K562 (cell line): ENCODE measurements around the gene CPSF7. TPM values are rescaled to one million over a fixed set of nuclear protein-coding genes. Genes with fewer than 3 reads are reported as not detected.

Experiments used
- ARID1B ChIP-seq: fragments of 450-650 bp; IDR thresholded peaks from 2 replicates; pipeline ENCODE4 v1.6.1; 2016; ENCODE audit warnings: antibody characterized with exemption, mild to moderate bottlenecking, inconsistent platforms
- ATF4 ChIP-seq: fragments of 450-650 bp; formaldehyde crosslinking; IDR thresholded peaks from 2 replicates; pipeline ENCODE4 v1.4.0; 2022; ENCODE audit warnings: mild to moderate bottlenecking, moderate library complexity
- BCOR ChIP-seq: fragments of 450-650 bp; IDR thresholded peaks from 2 replicates; pipeline ENCODE4 v1.6.1; 2016
- CREB1 ChIP-seq, 2 experiments: sonication (generic) in 1 of 2; formaldehyde crosslinking in 1 of 2; IDR thresholded peaks; 2 replicates each; pipeline versions ENCODE4 v1.6.1 to v1.8.0; 2012 to 2022; ENCODE audit warnings: inconsistent platforms in 1 of 2, mild to moderate bottlenecking in 1 of 2, missing genetic modification reagents in 1 of 2, moderate library complexity in 1 of 2
- CXXC5 ChIP-seq: fragments of 250-450 bp; sonication (Bioruptor Pico); IDR thresholded peaks from 2 replicates; pipeline ENCODE4 v1.8.0; 2022; ENCODE audit warnings: inconsistent platforms, mild to moderate bottlenecking, moderate library complexity
- ELF4 ChIP-seq: fragments of 450-650 bp; formaldehyde crosslinking; IDR thresholded peaks from 2 replicates; pipeline ENCODE4 v1.4.0; 2022; ENCODE audit warnings: missing genetic modification characterization
- HBP1 ChIP-seq: fragments of 450-650 bp; formaldehyde crosslinking; IDR thresholded peaks from 2 replicates; pipeline ENCODE4 v1.4.0; 2022; ENCODE audit warnings: missing genetic modification characterization
- HDAC2 ChIP-seq: fragments of 450-650 bp; IDR thresholded peaks from 2 replicates; pipeline ENCODE4 v1.6.1; 2016; ENCODE audit warnings: mild to moderate bottlenecking
- KLF13 ChIP-seq: fragments of 450-650 bp; IDR thresholded peaks from 2 replicates; pipeline ENCODE4 v1.6.1; 2016; ENCODE audit warnings: missing genetic modification characterization, low read depth, mild to moderate bottlenecking, missing compliant biosample characterization, moderate library complexity, borderline replicate concordance
- MAZ ChIP-seq, 2 experiments: fragments of 450-650 bp in 1 of 2; sonication (generic) in 1 of 2; formaldehyde crosslinking; IDR thresholded peaks in 1 of 2; conservative IDR thresholded peaks in 1 of 2; 2 replicates each; pipeline versions ENCODE4 v1.4.0 to v1.5.0; 2020; ENCODE audit warnings: mild to moderate bottlenecking in 1 of 2, missing genetic modification reagents in 1 of 2
- MTA1 ChIP-seq: fragments of 450-650 bp; IDR thresholded peaks from 2 replicates; pipeline ENCODE4 v1.6.1; 2017; ENCODE audit warnings: borderline replicate concordance
- NFIC ChIP-seq: fragments of 450-650 bp; IDR thresholded peaks from 2 replicates; pipeline ENCODE4 v1.6.1; 2017; ENCODE audit warnings: mild to moderate bottlenecking, inconsistent platforms
- SIN3B ChIP-seq: fragments of 450-650 bp; IDR thresholded peaks from 2 replicates; pipeline ENCODE4 v1.6.1; 2017; ENCODE audit warnings: low read depth, mild to moderate bottlenecking, moderate library complexity
- ZNF175 ChIP-seq: fragments of 200-800 bp; sonication (Bioruptor generic); IDR thresholded peaks from 2 replicates; pipeline ENCODE4 v1.6.1; 2016; ENCODE audit warnings: low read depth, mild to moderate bottlenecking, missing genetic modification characterization, missing compliant biosample characterization
- polyA plus RNA-seq, 8 experiments: library from polyadenylated mRNA; depleted of rRNA in 4 of 8; stranded (reverse) in 5 of 8; unstranded in 3 of 8; fragments of >200 nt; fragmentation: Nextera tagmentation in 2 of 8; fragmentation: Illumina TruSeq in 1 of 8; extraction: Ambion mirVana in 2 of 8; extraction: Trizol in 1 of 8; gene quantifications; 2 replicates each; pipeline versions ENCODE4 v1.2.1 to v1.2.3, GENCODE V29; 2011 to 2014; ENCODE audit warnings: inconsistent platforms in 1 of 8, missing spikeins in 1 of 8
- total RNA-seq, 7 experiments: library from RNA; depleted of rRNA in 6 of 7; stranded (reverse); fragments of >200 nt in 6 of 7; fragmentation: Illumina TruSeq in 2 of 7; extraction: Trizol in 2 of 7; gene quantifications; 2 replicates each; pipeline versions ENCODE4 v1.2.1 to v1.2.3, GENCODE V29; 2011 to 2021; ENCODE audit warnings: low replicate concordance in 1 of 7
- TF ChIP-seq, protein P1 (sequence below): fragments of 450-650 bp; IDR thresholded peaks from 2 replicates; pipeline ENCODE4 v1.6.1; 2017; ENCODE audit warnings: antibody characterized with exemption, mild to moderate bottlenecking
- TF ChIP-seq, protein P2 (sequence below): fragments of 450-650 bp; IDR thresholded peaks from 2 replicates; pipeline ENCODE4 v1.6.1; 2016

Gene CPSF7
- total and polyA plus RNA-seq, 9 of the 15 experiments (the other 6 are each of a cell fraction or from before 2014, with no cell fraction given), result 14.8 to 104 (median 44.1) TPM

DNA sequence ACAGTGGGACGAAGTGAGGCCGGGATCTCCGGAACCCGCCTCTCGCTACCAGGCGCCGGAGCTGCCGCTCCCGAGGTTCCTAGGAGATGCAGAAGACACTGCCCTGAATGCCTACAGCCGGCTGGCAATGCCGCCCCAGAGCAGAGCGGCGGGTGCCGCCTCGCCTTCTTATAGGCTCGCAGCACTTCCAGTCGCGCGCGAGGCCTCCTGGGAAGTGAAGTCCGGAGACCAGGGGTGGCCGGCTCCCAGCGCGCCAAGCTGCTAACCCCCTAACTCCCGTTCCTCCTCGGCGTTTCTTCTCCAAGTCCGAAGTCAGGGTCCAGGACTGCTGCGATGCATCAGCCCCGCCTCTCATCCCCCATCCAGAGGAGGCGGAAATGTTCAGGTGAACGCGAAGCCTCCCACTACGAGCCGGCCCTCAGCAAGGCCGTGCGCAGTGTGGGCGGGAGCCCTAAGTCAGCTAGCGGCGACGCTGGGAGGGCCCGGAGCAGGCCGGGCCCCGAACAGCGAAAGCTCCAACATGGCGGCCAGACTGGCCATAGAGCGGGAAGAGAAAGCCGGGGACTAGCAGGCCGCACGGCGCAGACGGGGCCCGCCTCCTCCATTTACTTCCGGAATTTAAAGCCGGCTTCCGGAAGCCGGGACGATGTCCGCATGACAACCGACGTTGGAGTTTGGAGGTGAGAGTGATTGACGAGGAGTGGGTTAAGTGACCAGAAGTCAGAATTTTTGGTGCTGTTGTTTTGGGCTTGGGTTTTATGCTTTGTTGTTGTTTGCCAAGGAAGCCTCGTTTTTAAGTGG, 67.8 kb downstream of the CPSF7 start, which contains the start of the genes CYB561A3 and TMEM138 (continued):
- TF ChIP-seq, protein P1, sequence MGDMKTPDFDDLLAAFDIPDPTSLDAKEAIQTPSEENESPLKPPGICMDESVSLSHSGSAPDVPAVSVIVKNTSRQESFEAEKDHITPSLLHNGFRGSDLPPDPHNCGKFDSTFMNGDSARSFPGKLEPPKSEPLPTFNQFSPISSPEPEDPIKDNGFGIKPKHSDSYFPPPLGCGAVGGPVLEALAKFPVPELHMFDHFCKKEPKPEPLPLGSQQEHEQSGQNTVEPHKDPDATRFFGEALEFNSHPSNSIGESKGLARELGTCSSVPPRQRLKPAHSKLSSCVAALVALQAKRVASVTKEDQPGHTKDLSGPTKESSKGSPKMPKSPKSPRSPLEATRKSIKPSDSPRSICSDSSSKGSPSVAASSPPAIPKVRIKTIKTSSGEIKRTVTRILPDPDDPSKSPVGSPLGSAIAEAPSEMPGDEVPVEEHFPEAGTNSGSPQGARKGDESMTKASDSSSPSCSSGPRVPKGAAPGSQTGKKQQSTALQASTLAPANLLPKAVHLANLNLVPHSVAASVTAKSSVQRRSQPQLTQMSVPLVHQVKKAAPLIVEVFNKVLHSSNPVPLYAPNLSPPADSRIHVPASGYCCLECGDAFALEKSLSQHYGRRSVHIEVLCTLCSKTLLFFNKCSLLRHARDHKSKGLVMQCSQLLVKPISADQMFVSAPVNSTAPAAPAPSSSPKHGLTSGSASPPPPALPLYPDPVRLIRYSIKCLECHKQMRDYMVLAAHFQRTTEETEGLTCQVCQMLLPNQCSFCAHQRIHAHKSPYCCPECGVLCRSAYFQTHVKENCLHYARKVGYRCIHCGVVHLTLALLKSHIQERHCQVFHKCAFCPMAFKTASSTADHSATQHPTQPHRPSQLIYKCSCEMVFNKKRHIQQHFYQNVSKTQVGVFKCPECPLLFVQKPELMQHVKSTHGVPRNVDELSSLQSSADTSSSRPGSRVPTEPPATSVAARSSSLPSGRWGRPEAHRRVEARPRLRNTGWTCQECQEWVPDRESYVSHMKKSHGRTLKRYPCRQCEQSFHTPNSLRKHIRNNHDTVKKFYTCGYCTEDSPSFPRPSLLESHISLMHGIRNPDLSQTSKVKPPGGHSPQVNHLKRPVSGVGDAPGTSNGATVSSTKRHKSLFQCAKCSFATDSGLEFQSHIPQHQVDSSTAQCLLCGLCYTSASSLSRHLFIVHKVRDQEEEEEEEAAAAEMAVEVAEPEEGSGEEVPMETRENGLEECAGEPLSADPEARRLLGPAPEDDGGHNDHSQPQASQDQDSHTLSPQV, result peak; percentile 66
- TF ChIP-seq NFIC (peak; percentile 41), KLF13 (tag) (peak; percentile 50; the same call in 1 of the 2 replicates), BCOR (no peak; the same call in 1 of the 2 replicates), CREB1 (IDR thresholded peaks at IDR 0.05) (peak; percentile 78), CREB1 (CRISPR knock-in tag; IDR thresholded peaks at IDR 0.05) (no peak; the same call in 1 of the 2 replicates), MAZ (CRISPR knock-in tag; conservative IDR thresholded peaks at IDR 0.05 in 1 of 2, IDR thresholded peaks at IDR 0.05 in 1 of 2) (peak; percentile 78 to 86), ZNF175 (no peak), ELF4 (CRISPR knock-in tag) (peak; percentile 55; the same call in 1 of the 2 replicates), HBP1 (CRISPR knock-in tag) (0 out of 2 replicates have a peak, but pooled peaks have one; percentile 46), ARID1B (peak; percentile 40; the same call in 1 of the 2 replicates), CXXC5 (peak; percentile 91), SIN3B (peak; percentile 32; the same call in 1 of the 2 replicates), ATF4 (CRISPR knock-in tag) (no peak), HDAC2 (peak; percentile 58; the same call in 1 of the 2 replicates), MTA1 (0 out of 2 replicates have a peak, but pooled peaks have one; percentile 58)
- TF ChIP-seq, protein P2, sequence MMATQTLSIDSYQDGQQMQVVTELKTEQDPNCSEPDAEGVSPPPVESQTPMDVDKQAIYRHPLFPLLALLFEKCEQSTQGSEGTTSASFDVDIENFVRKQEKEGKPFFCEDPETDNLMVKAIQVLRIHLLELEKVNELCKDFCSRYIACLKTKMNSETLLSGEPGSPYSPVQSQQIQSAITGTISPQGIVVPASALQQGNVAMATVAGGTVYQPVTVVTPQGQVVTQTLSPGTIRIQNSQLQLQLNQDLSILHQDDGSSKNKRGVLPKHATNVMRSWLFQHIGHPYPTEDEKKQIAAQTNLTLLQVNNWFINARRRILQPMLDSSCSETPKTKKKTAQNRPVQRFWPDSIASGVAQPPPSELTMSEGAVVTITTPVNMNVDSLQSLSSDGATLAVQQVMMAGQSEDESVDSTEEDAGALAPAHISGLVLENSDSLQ, result peak; percentile 93
